H1 (cell line): Measurements from ENCODE around the gene GRIA1. TPM values are rescaled to one million over a fixed set of nuclear protein-coding genes. Genes with fewer than 3 reads are reported as not detected.

ENCODE experiments used
- CTCF ChIA-PET: fragments of 300-600 bp; sonication (Branson Sonifier 250); formaldehyde crosslinking; loops from one replicate; lab custom pipeline; 2021; ENCODE audit not compliant: partially characterized antibody; lab: Charles Lee
- POLR2A ChIA-PET: fragments of 300-600 bp; sonication (Branson Sonifier 250); formaldehyde crosslinking; loops from one replicate; lab custom pipeline; 2021; ENCODE audit warnings: inconsistent platforms; ENCODE audit not compliant: partially characterized antibody; lab: Charles Lee
- DNase-seq, 2 experiments: peaks; one replicate each; pipeline versions ENCODE4 v3.0.0 to v3.0.0-alpha.2; 2010 to 2022; ENCODE audit warnings: low spot score in 2 of 2, low read depth in 1 of 2, mixed read lengths in 1 of 2
- FAIRE-seq: peaks from 2 replicates; lab custom pipeline; 2011; peaks lifted over from hg19 to GRCh38; lab: Jason Lieb, UNC
- H2AFZ ChIP-seq: 2 replicates; pipeline ENCODE4 v1.8.1; 2012; ENCODE audit warnings: low read length, inconsistent platforms
- H2AK5ac ChIP-seq: 2 replicates; pipeline ENCODE4 v1.6.1; 2013; ENCODE audit warnings: low read depth, low read length
- H2BK120ac ChIP-seq: replicated peaks from 2 replicates; pipeline ENCODE3; 2013; ENCODE audit warnings: low read depth, low read length, inconsistent platforms
- H2BK12ac ChIP-seq: 2 replicates; pipeline ENCODE4 v1.6.1; 2013; ENCODE audit warnings: low read depth, low read length
- H2BK15ac ChIP-seq: 2 replicates; pipeline ENCODE4 v1.6.1; 2013; ENCODE audit warnings: low read length
- H2BK20ac ChIP-seq: 2 replicates; pipeline ENCODE4 v1.6.1; 2013; ENCODE audit warnings: low read length
- H2BK5ac ChIP-seq: 2 replicates; pipeline ENCODE4 v1.6.1; 2013; ENCODE audit warnings: low read depth, low read length
- H3K14ac ChIP-seq: 2 replicates; pipeline ENCODE4 v1.6.1; 2013; ENCODE audit warnings: inconsistent platforms; ENCODE audit not compliant: insufficient read length
- H3K18ac ChIP-seq: 2 replicates; pipeline ENCODE4 v1.6.1; 2013; ENCODE audit warnings: low read length; ENCODE audit errors: extremely low read depth
- H3K23ac ChIP-seq: 2 replicates; pipeline ENCODE4 v1.6.1; 2013; ENCODE audit warnings: inconsistent platforms; ENCODE audit not compliant: insufficient read length
- H3K23me2 ChIP-seq: 2 replicates; pipeline ENCODE4 v1.6.1; 2013; ENCODE audit warnings: low read depth, low read length
- H3K27ac ChIP-seq: 2 replicates; pipeline ENCODE4 v1.6.1; 2011; ENCODE audit warnings: low read depth, low read length, inconsistent platforms
- H3K27me3 ChIP-seq, 4 experiments: replicated peaks in 1 of 4; 1 replicate in 1 of 4; 2 replicates in 3 of 4; pipeline versions ENCODE4 v1.6.1 to v1.8.1; 2011 to 2013; ENCODE audit warnings: low read length in 3 of 4, mild to moderate bottlenecking in 3 of 4, inconsistent platforms in 2 of 4, mixed read lengths in 2 of 4, moderate library complexity in 1 of 4; ENCODE audit not compliant: control insufficient read depth in 3 of 4, insufficient read depth in 3 of 4; ENCODE audit errors: extremely low read depth in 1 of 4
- H3K36me3 ChIP-seq, 4 experiments: 2 replicates each; pipeline versions ENCODE4 v1.6.1 to v1.8.1; 2011 to 2013; ENCODE audit warnings: mild to moderate bottlenecking in 4 of 4, low read length in 3 of 4, moderate library complexity in 2 of 4, control low read depth in 1 of 4, inconsistent platforms in 1 of 4; ENCODE audit not compliant: insufficient read depth in 4 of 4, control insufficient read depth in 2 of 4
- H3K4ac ChIP-seq: replicated peaks from 2 replicates; pipeline ENCODE3; 2013; ENCODE audit warnings: low read length, low read depth, mixed read lengths, inconsistent platforms; ENCODE audit not compliant: insufficient read length
- H3K4me1 ChIP-seq, 4 experiments: replicated peaks in 1 of 4; 1 replicate in 1 of 4; 2 replicates in 3 of 4; pipeline versions ENCODE4 v1.6.1 to v1.8.1; 2011 to 2013; ENCODE audit warnings: low read length in 3 of 4, inconsistent platforms in 2 of 4, mixed read lengths in 1 of 4; ENCODE audit not compliant: insufficient read depth in 4 of 4, control insufficient read depth in 3 of 4
- H3K4me2 ChIP-seq, 2 experiments: 2 replicates each; pipeline versions ENCODE4 v1.6.1 to v1.8.1; 2011 to 2013; ENCODE audit warnings: low read depth in 2 of 2, low read length in 2 of 2, control low read depth in 1 of 2, inconsistent platforms in 1 of 2, mild to moderate bottlenecking in 1 of 2; ENCODE audit not compliant: insufficient read depth in 1 of 2
- H3K4me3 ChIP-seq, 4 experiments: fragments of 200-600, 300-600 bp in 1 of 4; sonication (generic), shearing (Covaris generic), sonication (Bioruptor Twin) in 1 of 4; 2 replicates each; pipeline versions ENCODE4 v1.5.1 to v1.8.1; 2011 to 2016; ENCODE audit warnings: low read length in 4 of 4, low read depth in 3 of 4, control low read depth in 2 of 4, inconsistent platforms in 2 of 4, mild to moderate bottlenecking in 2 of 4, mixed read lengths in 1 of 4, moderate library complexity in 1 of 4; ENCODE audit not compliant: insufficient read depth in 2 of 4; ENCODE audit errors: extremely low read depth in 1 of 4
- H3K56ac ChIP-seq: replicated peaks from 2 replicates; pipeline ENCODE3; 2013; ENCODE audit warnings: low read depth, mild to moderate bottlenecking, mixed read lengths, low read length, inconsistent platforms; ENCODE audit not compliant: insufficient read length
- H3K79me1 ChIP-seq: 2 replicates; pipeline ENCODE4 v1.6.1; 2013; ENCODE audit warnings: low read depth, low read length, control low read depth
- H3K79me2 ChIP-seq, 2 experiments: 2 replicates each; pipeline versions ENCODE4 v1.6.1 to v1.8.1; 2012 to 2013; ENCODE audit warnings: low read length in 2 of 2, mild to moderate bottlenecking in 2 of 2, inconsistent platforms in 1 of 2; ENCODE audit not compliant: insufficient read depth in 2 of 2, control insufficient read depth in 1 of 2
- H3K9ac ChIP-seq, 4 experiments: replicated peaks in 1 of 4; 1 replicate in 1 of 4; 2 replicates in 3 of 4; pipeline versions ENCODE4 v1.6.1 to v1.8.1; 2011 to 2013; ENCODE audit warnings: low read depth in 3 of 4, low read length in 3 of 4, control low read depth in 2 of 4, mild to moderate bottlenecking in 2 of 4, moderate library complexity in 2 of 4, inconsistent platforms in 1 of 4; ENCODE audit errors: extremely low read depth in 1 of 4
- H3K9me3 ChIP-seq, 2 experiments: 2 replicates each; pipeline versions ENCODE4 v1.6.1 to v1.8.1; 2012 to 2013; ENCODE audit warnings: mild to moderate bottlenecking in 2 of 2, moderate library complexity in 2 of 2, control low read depth in 1 of 2, inconsistent platforms in 1 of 2, low read depth in 1 of 2, low read length in 1 of 2, mixed read lengths in 1 of 2; ENCODE audit not compliant: insufficient read depth in 2 of 2
- H4K20me1 ChIP-seq, 2 experiments: replicated peaks in 1 of 2; 2 replicates each; pipeline versions ENCODE3 to v1.8.1; 2011 to 2013; ENCODE audit warnings: inconsistent platforms in 2 of 2, low read length in 2 of 2, mild to moderate bottlenecking in 1 of 2; ENCODE audit not compliant: insufficient read depth in 2 of 2, control insufficient read depth in 1 of 2
- H4K5ac ChIP-seq: 2 replicates; pipeline ENCODE4 v1.6.1; 2013; ENCODE audit warnings: low read length, low read depth, mixed read lengths, inconsistent platforms; ENCODE audit not compliant: insufficient read length
- H4K8ac ChIP-seq: 2 replicates; pipeline ENCODE4 v1.8.0; 2013; ENCODE audit warnings: mild to moderate bottlenecking, moderate library complexity, low read length, inconsistent platforms; ENCODE audit not compliant: insufficient read depth; ENCODE audit errors: extremely low read depth
- H4K91ac ChIP-seq: replicated peaks from 2 replicates; pipeline ENCODE3; 2013; ENCODE audit warnings: low read length, mixed read lengths, inconsistent platforms; ENCODE audit not compliant: insufficient read length
- BRCA1 ChIP-seq: IDR thresholded peaks from 2 replicates; pipeline ENCODE4 v1.6.1; 2012; ENCODE audit warnings: low read depth, low read length, improper control_type of control experiment
- CHD1 ChIP-seq: IDR thresholded peaks from 2 replicates; pipeline ENCODE4 v1.6.1; 2012; ENCODE audit warnings: low read depth, low read length, improper control_type of control experiment
- EP300 ChIP-seq, 2 experiments: IDR thresholded peaks; 1 replicate in 1 of 2; 2 replicates in 1 of 2; pipeline ENCODE4 v1.6.1; 2011 to 2012; ENCODE audit warnings: low read depth in 2 of 2, low read length in 2 of 2, mild to moderate bottlenecking in 2 of 2, borderline replicate concordance in 1 of 2, inconsistent platforms in 1 of 2, moderate library complexity in 1 of 2
- HDAC6 ChIP-seq: IDR thresholded peaks from one replicate; pipeline ENCODE4 v1.7.1; 2012; ENCODE audit warnings: low read depth, mild to moderate bottlenecking, inconsistent platforms, low read length, moderate library complexity
- PHF8 ChIP-seq: fragments of 200-600 bp; sonication (generic); conservative IDR thresholded peaks from 2 replicates; pipeline ENCODE4 v1.7.1; 2012; ENCODE audit warnings: low read depth, mild to moderate bottlenecking, inconsistent platforms, low read length, moderate library complexity
- SIRT6 ChIP-seq: IDR thresholded peaks from one replicate; pipeline ENCODE4 v1.7.1; 2012; ENCODE audit warnings: low read length, inconsistent platforms
- TBP ChIP-seq: IDR thresholded peaks from 2 replicates; pipeline ENCODE4 v1.6.1; 2011; ENCODE audit warnings: low read depth, low read length, improper control_type of control experiment
- WGBS, 2 experiments: shearing (Covaris generic) in 1 of 2; methylation state at CpG; one replicate each; pipeline versions ENCODE4 v1.1.6 to v1.1.7; 2013 to 2015; ENCODE audit warnings: low lambda C conversion rate in 2 of 2, mixed read lengths in 2 of 2, inconsistent platforms in 1 of 2, low coverage in 1 of 2, missing lambda C conversion rate in 1 of 2; ENCODE audit not compliant: insufficient replicate concordance in 2 of 2, insufficient coverage in 1 of 2, insufficient read length in 1 of 2; ENCODE audit errors: extremely low coverage in 1 of 2, missing lambda C conversion rate in 1 of 2; 5-methylcytosine and 5-hydroxymethylcytosine counted together
- polyA plus RNA-seq, 7 experiments: library from polyadenylated mRNA; depleted of rRNA in 3 of 7; stranded (reverse) in 5 of 7; unstranded in 2 of 7; fragments of >200 nt in 5 of 7; fragments of 200-250 nt in 2 of 7; gene quantifications; 1 replicate in 5 of 7; 2 replicates in 1 of 7; 4 replicates in 1 of 7; pipeline versions ENCODE4 v1.2.1 to v1.2.3, GENCODE V29; 2011 to 2013; ENCODE audit warnings: missing spikeins in 2 of 7, mixed read lengths in 2 of 7
- total RNA-seq: library from RNA; stranded (reverse); fragmentation: NEBNext Ultra II Directional; extraction: Animal tissue kit (Norgen Biotek cat#: 25700); gene quantifications from 2 replicates; pipeline ENCODE4 v1.2.1, GENCODE V29; 2021
- TF ChIP-seq, protein P1 (sequence below), 3 experiments: IDR thresholded peaks; 1 replicate in 2 of 3; 2 replicates in 1 of 3; pipeline versions ENCODE4 v1.5.1 to v1.6.1; 2011; ENCODE audit warnings: low read length in 3 of 3, mild to moderate bottlenecking in 3 of 3, inconsistent platforms in 2 of 3, low read depth in 1 of 3, moderate library complexity in 1 of 3; ENCODE audit not compliant: insufficient read depth in 1 of 3; ENCODE audit errors: control extremely low read depth in 1 of 3

The GRIA1 gene
- total and polyA plus RNA-seq, 2 of the 8 experiments (the other 6 are each of a cell fraction or from before 2014, with no cell fraction given): 0.97 to 2.5 TPM

DNA sequence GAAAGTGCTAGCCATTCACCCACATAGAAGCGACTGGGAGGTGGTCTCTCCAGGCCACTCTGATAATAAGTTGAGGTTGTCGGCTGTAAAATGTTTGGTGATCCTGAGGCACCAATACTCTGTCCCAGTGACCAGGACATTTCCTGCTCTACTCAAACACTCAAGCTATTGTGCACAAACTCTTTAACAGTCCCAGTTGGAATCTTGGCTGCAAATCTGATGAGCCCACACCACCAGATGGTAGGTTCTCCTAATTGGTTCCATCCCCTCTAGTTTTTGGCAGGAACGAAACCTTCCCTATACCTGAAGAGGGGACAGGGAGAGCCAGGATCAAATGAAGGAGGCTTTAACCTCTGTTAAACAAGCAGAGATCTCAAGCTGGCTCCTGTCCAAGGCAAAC is 14.3 kb downstream of the GRIA1 start:
- no peaks in the 10 kb centered on the region for H3K4me1 ChIP-seq
- no peak overlapping the region for H3K56ac ChIP-seq
- CTCF ChIA-PET: interaction anchor here (0.8 to 2.6 kb wide), 5 partner anchors 8 to 460 kb away, joined by 3 to 18 read pairs (median 4); no protein-coding TSS in a partner anchor
- no peaks in the 10 kb centered on the region for H3K79me1 ChIP-seq
- H3K79me2 ChIP-seq: no peaks in the 10 kb centered on the region
- H3K23me2 ChIP-seq: no peaks in the 10 kb centered on the region; the same call in 1 of the 2 replicates
- H3K36me3 ChIP-seq: no peaks in the 10 kb centered on the region
- no peak for TF ChIP-seq TBP
- no peak for TF ChIP-seq CHD1
- no peak for TF ChIP-seq HDAC6
- TF ChIP-seq, protein P1, sequence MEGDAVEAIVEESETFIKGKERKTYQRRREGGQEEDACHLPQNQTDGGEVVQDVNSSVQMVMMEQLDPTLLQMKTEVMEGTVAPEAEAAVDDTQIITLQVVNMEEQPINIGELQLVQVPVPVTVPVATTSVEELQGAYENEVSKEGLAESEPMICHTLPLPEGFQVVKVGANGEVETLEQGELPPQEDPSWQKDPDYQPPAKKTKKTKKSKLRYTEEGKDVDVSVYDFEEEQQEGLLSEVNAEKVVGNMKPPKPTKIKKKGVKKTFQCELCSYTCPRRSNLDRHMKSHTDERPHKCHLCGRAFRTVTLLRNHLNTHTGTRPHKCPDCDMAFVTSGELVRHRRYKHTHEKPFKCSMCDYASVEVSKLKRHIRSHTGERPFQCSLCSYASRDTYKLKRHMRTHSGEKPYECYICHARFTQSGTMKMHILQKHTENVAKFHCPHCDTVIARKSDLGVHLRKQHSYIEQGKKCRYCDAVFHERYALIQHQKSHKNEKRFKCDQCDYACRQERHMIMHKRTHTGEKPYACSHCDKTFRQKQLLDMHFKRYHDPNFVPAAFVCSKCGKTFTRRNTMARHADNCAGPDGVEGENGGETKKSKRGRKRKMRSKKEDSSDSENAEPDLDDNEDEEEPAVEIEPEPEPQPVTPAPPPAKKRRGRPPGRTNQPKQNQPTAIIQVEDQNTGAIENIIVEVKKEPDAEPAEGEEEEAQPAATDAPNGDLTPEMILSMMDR (IDR thresholded peaks at IDR 0.05; ENCODE audit: control extremely low read depth in 1 of 3, insufficient read depth in 1 of 3, low read depth in 1 of 3, low read length in 3 of 3): no peak
- TF ChIP-seq PHF8: no peak
- no peak for TF ChIP-seq SIRT6
- no peak for TF ChIP-seq BRCA1
- no peak for TF ChIP-seq EP300 (IDR thresholded peaks at IDR 0.05; ENCODE audit: borderline replicate concordance in 1 of 2, low read depth in 2 of 2, low read length in 2 of 2)
- no peak overlapping the region for H2BK120ac ChIP-seq
- H3K14ac ChIP-seq: no peak overlapping the region
- POLR2A ChIA-PET: no interaction called here
- H4K20me1 ChIP-seq: no peaks in the 10 kb centered on the region
- H4K5ac ChIP-seq: no peak overlapping the region
- H3K9me3 ChIP-seq: no peaks in the 10 kb centered on the region; a peak in 1 of 4 replicates
- no peak overlapping the region for H4K8ac ChIP-seq
- 91% methylated on average over 3 of the region's 3 CpGs; no CpG with 5 or more reads in 1 of the 2 experiments for WGBS, 2 experiments
- no peak overlapping the region for H2BK20ac ChIP-seq
- no peak overlapping the region for H2BK12ac ChIP-seq
- H2AK5ac ChIP-seq: no peak overlapping the region
- H3K4me3 ChIP-seq: no peak overlapping the region
- FAIRE-seq (no peak), DNase-seq (no peak)
- H2AFZ ChIP-seq: no peak overlapping the region
- H3K23ac ChIP-seq: no peak overlapping the region
- H2BK5ac ChIP-seq: no peak overlapping the region
- no peak overlapping the region for H2BK15ac ChIP-seq
- H3K27me3 ChIP-seq: no peaks in the 10 kb centered on the region
- H3K18ac ChIP-seq: no peak overlapping the region
- no peak overlapping the region for H3K4me2 ChIP-seq
- H4K91ac ChIP-seq: no peak overlapping the region
- H3K27ac ChIP-seq: no peak overlapping the region
- no peak overlapping the region for H3K9ac ChIP-seq
- no peak overlapping the region for H3K4ac ChIP-seq
